Trophoblast cell (in vitro differentiated cells and primary cell): ENCODE data around the gene FARP2.

Experiments used
- DNase-seq, 2 donors: peaks; one replicate each; pipeline ENCODE4 v3.0.0-alpha.2; 2016
- H2AFZ ChIP-seq: 2 replicates; pipeline ENCODE4 v1.6.1; 2013; ENCODE audit warnings: low read length, moderate library complexity, mild to moderate bottlenecking; ENCODE audit not compliant: insufficient read depth, poor library complexity
- H2AK5ac ChIP-seq: 2 replicates; pipeline ENCODE4 v1.6.1; 2013; ENCODE audit warnings: mild to moderate bottlenecking, low read length
- H2BK120ac ChIP-seq: 2 replicates; pipeline ENCODE4 v1.6.1; 2013; ENCODE audit warnings: low read length, mild to moderate bottlenecking, moderate library complexity; ENCODE audit not compliant: insufficient read depth, poor library complexity
- H2BK12ac ChIP-seq: 2 replicates; pipeline ENCODE4 v1.6.1; 2013; ENCODE audit warnings: mild to moderate bottlenecking, low read length, moderate library complexity
- H2BK5ac ChIP-seq: 2 replicates; pipeline ENCODE4 v1.6.1; 2013; ENCODE audit warnings: low read length, low read depth, moderate library complexity, mild to moderate bottlenecking; ENCODE audit not compliant: poor library complexity
- H3K14ac ChIP-seq: 2 replicates; pipeline ENCODE4 v1.6.1; 2013; ENCODE audit warnings: mild to moderate bottlenecking, low read length
- H3K18ac ChIP-seq: 2 replicates; pipeline ENCODE4 v1.6.1; 2013; ENCODE audit warnings: mild to moderate bottlenecking, low read length
- H3K23ac ChIP-seq: 2 replicates; pipeline ENCODE4 v1.6.1; 2013; ENCODE audit warnings: low read length
- H3K27ac ChIP-seq: 2 replicates; pipeline ENCODE4 v1.5.1; 2013; ENCODE audit warnings: low read depth, mild to moderate bottlenecking, inconsistent platforms, low read length, moderate library complexity
- H3K27me3 ChIP-seq: 2 replicates; pipeline ENCODE4 v1.6.1; 2013; ENCODE audit warnings: inconsistent platforms, mild to moderate bottlenecking, low read length, moderate library complexity; ENCODE audit not compliant: insufficient read depth
- H3K36me3 ChIP-seq, 2 experiments: 1 replicate in 1 of 2; 2 replicates in 1 of 2; pipeline ENCODE4 v1.6.1; 2013; ENCODE audit warnings: low read length in 2 of 2, mild to moderate bottlenecking in 2 of 2, moderate library complexity in 1 of 2; ENCODE audit not compliant: insufficient read depth in 2 of 2, control insufficient read depth in 1 of 2
- H3K4ac ChIP-seq: 2 replicates; pipeline ENCODE4 v1.6.1; 2013; ENCODE audit warnings: low read depth, mild to moderate bottlenecking, low read length, moderate library complexity
- H3K4me1 ChIP-seq, 2 experiments: 1 replicate in 1 of 2; 2 replicates in 1 of 2; pipeline ENCODE4 v1.6.1; 2013; ENCODE audit warnings: low read length in 2 of 2, mild to moderate bottlenecking in 2 of 2, moderate library complexity in 1 of 2; ENCODE audit not compliant: insufficient read depth in 2 of 2, control insufficient read depth in 1 of 2
- H3K4me2 ChIP-seq: 2 replicates; pipeline ENCODE4 v1.6.1; 2013; ENCODE audit warnings: inconsistent platforms, mild to moderate bottlenecking, low read length, moderate library complexity
- H3K4me3 ChIP-seq: 2 replicates; pipeline ENCODE4 v1.5.1; 2013; ENCODE audit warnings: mild to moderate bottlenecking, low read depth, low read length, inconsistent platforms
- H3K79me1 ChIP-seq: one replicate; pipeline ENCODE4 v1.6.1; 2013; ENCODE audit warnings: low read length
- H3K79me2 ChIP-seq: 2 replicates; pipeline ENCODE4 v1.6.1; 2013; ENCODE audit warnings: low read length, mild to moderate bottlenecking; ENCODE audit not compliant: control insufficient read depth, insufficient read depth, poor library complexity
- H3K9ac ChIP-seq: 2 replicates; pipeline ENCODE4 v1.6.1; 2013; ENCODE audit warnings: mild to moderate bottlenecking, low read length
- H3K9me3 ChIP-seq: 2 replicates; pipeline ENCODE4 v1.6.1; 2013; ENCODE audit warnings: low read depth, mild to moderate bottlenecking, control low read depth, inconsistent platforms, low read length; ENCODE audit not compliant: insufficient read depth
- H4K12ac ChIP-seq: 2 replicates; pipeline ENCODE4 v1.6.1; 2013; ENCODE audit warnings: low read depth, mild to moderate bottlenecking, low read length, moderate library complexity
- H4K8ac ChIP-seq: 2 replicates; pipeline ENCODE4 v1.6.1; 2013; ENCODE audit warnings: low read depth, mild to moderate bottlenecking, low read length, moderate library complexity
- H4K91ac ChIP-seq: one replicate; pipeline ENCODE4 v1.6.1; 2013; ENCODE audit warnings: low read depth, mild to moderate bottlenecking, low read length, moderate library complexity
- WGBS: extraction: QIAGEN DNeasy Blood & Tissue Kit; methylation state at CpG from one replicate; pipeline ENCODE4 v1.1.7; 2013; ENCODE audit warnings: missing lambda C conversion rate; ENCODE audit not compliant: insufficient read length, insufficient coverage; ENCODE audit errors: extremely low coverage; 5-methylcytosine and 5-hydroxymethylcytosine counted together

Gene FARP2

GRCh38 chr2:241461693-241462677 is 105.9 kb downstream of the FARP2 start:
- H3K4me1 ChIP-seq: no peaks in the 10 kb centered on the region
- no peak overlapping the region for H3K4me3 ChIP-seq
- no peak overlapping the region for H4K8ac ChIP-seq
- H3K23ac ChIP-seq: no peak overlapping the region
- no peak overlapping the region for H2AK5ac ChIP-seq
- no peak overlapping the region for H2BK5ac ChIP-seq
- H4K91ac ChIP-seq: no peak overlapping the region
- H3K4ac ChIP-seq: no peak overlapping the region
- no peaks in the 10 kb centered on the region for H3K36me3 ChIP-seq
- no peaks in the 10 kb centered on the region for H3K79me1 ChIP-seq
- H2BK12ac ChIP-seq: no peak overlapping the region
- WGBS: no CpG with 5 or more reads among the region's 19 CpGs
- no peak overlapping the region for H2BK120ac ChIP-seq
- H3K18ac ChIP-seq: no peak overlapping the region
- H4K12ac ChIP-seq: no peak overlapping the region
- H3K9ac ChIP-seq: no peak overlapping the region
- no peak overlapping the region for H3K14ac ChIP-seq
- no peak overlapping the region for H2AFZ ChIP-seq
- H3K79me2 ChIP-seq: no peaks in the 10 kb centered on the region
- H3K4me2 ChIP-seq: no peak overlapping the region
- H3K27ac ChIP-seq: no peak overlapping the region
- H3K27me3 ChIP-seq: no peaks in the 10 kb centered on the region
- peaks cover 4% of the 10 kb centered on the region for H3K9me3 ChIP-seq
- DNase-seq: no peak

GRCh38 chr2:241463276-241464135 is 107.4 kb downstream of the FARP2 start:
- Histone ChIP-seq H3K4me3 (peak overlapping the region; percentile 30), H3K4me2 (no peak overlapping the region)
- WGBS: no CpG with 5 or more reads among the region's 18 CpGs

GRCh38 chr2:241465543-241465942 is 109.5 kb downstream of the FARP2 start:
- Histone ChIP-seq H2BK12ac (no peak overlapping the region), H2AK5ac (no peak overlapping the region), H4K12ac (no peak overlapping the region), H3K4me3 (no peak overlapping the region), H2BK5ac (no peak overlapping the region), H3K79me2 (no peaks in the 10 kb centered on the region), H3K27me3 (no peaks in the 10 kb centered on the region), H3K4me1 (no peaks in the 10 kb centered on the region), H3K18ac (no peak overlapping the region), H2AFZ (no peak overlapping the region), H3K9ac (no peak overlapping the region), H4K91ac (no peak overlapping the region), H3K4me2 (no peak overlapping the region), H3K36me3 (peaks cover 0 to 3% of the 10 kb centered on the region in 2 experiments), H3K9me3 (peaks cover 4% of the 10 kb centered on the region), H3K27ac (no peak overlapping the region), H3K23ac (no peak overlapping the region), H4K8ac (no peak overlapping the region), H3K79me1 (no peaks in the 10 kb centered on the region), H3K4ac (no peak overlapping the region), H2BK120ac (no peak overlapping the region), H3K14ac (no peak overlapping the region)
- DNase-seq: no peak
- WGBS: no CpG with 5 or more reads among the region's 12 CpGs

More at GRCh38 chr2:241463276-241464135, 107.4 kb downstream of the FARP2 start:
- Histone ChIP-seq H3K27me3 (no peaks in the 10 kb centered on the region), H2BK5ac (no peak overlapping the region), H4K8ac (no peak overlapping the region), H3K4ac (no peak overlapping the region), H3K18ac (no peak overlapping the region), H4K91ac (no peak overlapping the region), H3K79me2 (no peaks in the 10 kb centered on the region), H2AK5ac (no peak overlapping the region), H2BK12ac (no peak overlapping the region), H3K79me1 (no peaks in the 10 kb centered on the region), H3K9ac (no peak overlapping the region), H3K36me3 (peaks cover 0 to 3% of the 10 kb centered on the region in 2 experiments), H3K27ac (no peak overlapping the region), H3K9me3 (peaks cover 4% of the 10 kb centered on the region), H3K23ac (no peak overlapping the region), H2BK120ac (no peak overlapping the region), H3K4me1 (no peaks in the 10 kb centered on the region), H2AFZ (no peak overlapping the region), H3K14ac (no peak overlapping the region), H4K12ac (no peak overlapping the region)
- DNase-seq: no peak

- no peaks in the 10 kb centered on the region for H3K27me3 ChIP-seq
- peaks cover 4% of the 10 kb centered on the region for H3K9me3 ChIP-seq
- no peak overlapping the region for H3K14ac ChIP-seq
- H3K4me2 ChIP-seq: no peak overlapping the region
- H3K79me2 ChIP-seq: no peaks in the 10 kb centered on the region
- no peak overlapping the region for H3K27ac ChIP-seq
- no peak overlapping the region for H3K4ac ChIP-seq
- H3K36me3 ChIP-seq: peaks cover 0 to 3% of the 10 kb centered on the region in 2 experiments
- no peak overlapping the region for H3K4me3 ChIP-seq
- H3K23ac ChIP-seq: no peak overlapping the region
- no peak overlapping the region for H4K8ac ChIP-seq
- no peak overlapping the region for H2BK5ac ChIP-seq
- no peak overlapping the region for H3K9ac ChIP-seq
- no peak for DNase-seq
- no peak overlapping the region for H4K12ac ChIP-seq
- no peak overlapping the region for H2BK12ac ChIP-seq
- no peak overlapping the region for H4K91ac ChIP-seq
- no peak overlapping the region for H3K18ac ChIP-seq
- no peaks in the 10 kb centered on the region for H3K4me1 ChIP-seq
- no CpG with 5 or more reads among the region's 10 CpGs for WGBS
- no peak overlapping the region for H2BK120ac ChIP-seq
- no peak overlapping the region for H2AFZ ChIP-seq
- no peak overlapping the region for H2AK5ac ChIP-seq
- H3K79me1 ChIP-seq: no peaks in the 10 kb centered on the region
These were observed 110.1 kb downstream of the FARP2 start for GRCh38 chr2:241466230-241466629.
